ENCODE results near the gene IER5L.
"Not testable (repeated sequence)": the region's sequence is repeated elsewhere in the genome, so short reads cannot be mapped to it uniquely, and the experiment has no call there.

Gene IER5L

DNA sequence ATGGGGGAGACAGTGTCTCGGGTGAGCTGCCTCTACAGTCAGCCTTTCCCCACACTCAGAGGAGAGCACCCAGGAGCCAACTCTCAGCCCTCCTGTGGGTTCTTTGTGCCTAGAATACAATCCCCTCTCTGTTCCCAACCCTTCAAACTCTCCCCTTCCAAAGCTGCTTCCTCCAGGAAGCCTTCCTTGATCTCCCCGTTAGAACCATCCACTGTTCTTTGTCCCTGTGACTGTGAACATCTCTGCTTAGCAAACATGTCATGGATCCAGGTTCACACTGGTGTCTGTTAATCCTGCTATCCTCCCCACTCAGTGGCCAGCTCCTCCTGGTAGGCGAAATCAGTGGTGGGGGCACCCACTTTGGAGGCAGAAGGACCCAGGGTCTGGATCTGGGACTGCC lies 16.2 kb upstream of the IER5L start (continued):
- TF ChIP-seq, protein P1, sequence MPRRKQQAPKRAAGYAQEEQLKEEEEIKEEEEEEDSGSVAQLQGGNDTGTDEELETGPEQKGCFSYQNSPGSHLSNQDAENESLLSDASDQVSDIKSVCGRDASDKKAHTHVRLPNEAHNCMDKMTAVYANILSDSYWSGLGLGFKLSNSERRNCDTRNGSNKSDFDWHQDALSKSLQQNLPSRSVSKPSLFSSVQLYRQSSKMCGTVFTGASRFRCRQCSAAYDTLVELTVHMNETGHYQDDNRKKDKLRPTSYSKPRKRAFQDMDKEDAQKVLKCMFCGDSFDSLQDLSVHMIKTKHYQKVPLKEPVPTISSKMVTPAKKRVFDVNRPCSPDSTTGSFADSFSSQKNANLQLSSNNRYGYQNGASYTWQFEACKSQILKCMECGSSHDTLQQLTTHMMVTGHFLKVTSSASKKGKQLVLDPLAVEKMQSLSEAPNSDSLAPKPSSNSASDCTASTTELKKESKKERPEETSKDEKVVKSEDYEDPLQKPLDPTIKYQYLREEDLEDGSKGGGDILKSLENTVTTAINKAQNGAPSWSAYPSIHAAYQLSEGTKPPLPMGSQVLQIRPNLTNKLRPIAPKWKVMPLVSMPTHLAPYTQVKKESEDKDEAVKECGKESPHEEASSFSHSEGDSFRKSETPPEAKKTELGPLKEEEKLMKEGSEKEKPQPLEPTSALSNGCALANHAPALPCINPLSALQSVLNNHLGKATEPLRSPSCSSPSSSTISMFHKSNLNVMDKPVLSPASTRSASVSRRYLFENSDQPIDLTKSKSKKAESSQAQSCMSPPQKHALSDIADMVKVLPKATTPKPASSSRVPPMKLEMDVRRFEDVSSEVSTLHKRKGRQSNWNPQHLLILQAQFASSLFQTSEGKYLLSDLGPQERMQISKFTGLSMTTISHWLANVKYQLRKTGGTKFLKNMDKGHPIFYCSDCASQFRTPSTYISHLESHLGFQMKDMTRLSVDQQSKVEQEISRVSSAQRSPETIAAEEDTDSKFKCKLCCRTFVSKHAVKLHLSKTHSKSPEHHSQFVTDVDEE (CRISPR knock-in tag; IDR thresholded peaks at IDR 0.05) = no peak
- TF ChIP-seq, protein P2, sequence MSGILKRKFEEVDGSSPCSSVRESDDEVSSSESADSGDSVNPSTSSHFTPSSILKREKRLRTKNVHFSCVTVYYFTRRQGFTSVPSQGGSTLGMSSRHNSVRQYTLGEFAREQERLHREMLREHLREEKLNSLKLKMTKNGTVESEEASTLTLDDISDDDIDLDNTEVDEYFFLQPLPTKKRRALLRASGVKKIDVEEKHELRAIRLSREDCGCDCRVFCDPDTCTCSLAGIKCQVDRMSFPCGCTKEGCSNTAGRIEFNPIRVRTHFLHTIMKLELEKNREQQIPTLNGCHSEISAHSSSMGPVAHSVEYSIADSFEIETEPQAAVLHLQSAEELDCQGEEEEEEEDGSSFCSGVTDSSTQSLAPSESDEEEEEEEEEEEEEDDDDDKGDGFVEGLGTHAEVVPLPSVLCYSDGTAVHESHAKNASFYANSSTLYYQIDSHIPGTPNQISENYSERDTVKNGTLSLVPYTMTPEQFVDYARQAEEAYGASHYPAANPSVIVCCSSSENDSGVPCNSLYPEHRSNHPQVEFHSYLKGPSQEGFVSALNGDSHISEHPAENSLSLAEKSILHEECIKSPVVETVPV (CRISPR knock-in tag; IDR thresholded peaks at IDR 0.05) = no peak
- no peak for TF ChIP-seq TCF4 (CRISPR knock-in tag; IDR thresholded peaks at IDR 0.05; ENCODE audit: borderline replicate concordance)
- TF ChIP-seq ZNF565 (CRISPR knock-in tag; conservative IDR thresholded peaks at IDR 0.05; ENCODE audit: low read depth) = no peak
- TF ChIP-seq ARNTL (CRISPR knock-in tag; IDR thresholded peaks at IDR 0.05; ENCODE audit: borderline replicate concordance, low read depth) = no peak

GRCh38 chr9:129193655-129194054 lies 15.6 kb upstream of the IER5L start:
- TF ChIP-seq PPARA (CRISPR knock-in tag; IDR thresholded peaks at IDR 0.05; ENCODE audit: borderline replicate concordance) (no peak), ZFP3 (CRISPR knock-in tag; IDR thresholded peaks at IDR 0.05) (no peak), RARB (CRISPR knock-in tag; IDR thresholded peaks at IDR 0.05) (no peak), TCF4 (CRISPR knock-in tag; IDR thresholded peaks at IDR 0.05; ENCODE audit: borderline replicate concordance) (no peak), CREB5 (CRISPR knock-in tag; IDR thresholded peaks at IDR 0.05; ENCODE audit: low read depth) (no peak), BACH2 (CRISPR knock-in tag; IDR thresholded peaks at IDR 0.05; ENCODE audit: borderline replicate concordance) (no peak), OSR1 (CRISPR knock-in tag; IDR thresholded peaks at IDR 0.05) (no peak), ZFP30 (CRISPR knock-in tag; IDR thresholded peaks at IDR 0.05) (no peak), SNAI2 (CRISPR knock-in tag; IDR thresholded peaks at IDR 0.05) (no peak), ESRRG (CRISPR knock-in tag; IDR thresholded peaks at IDR 0.05) (no peak), ARNTL (CRISPR knock-in tag; IDR thresholded peaks at IDR 0.05; ENCODE audit: borderline replicate concordance, low read depth) (no peak)
- TF ChIP-seq, protein P3, sequence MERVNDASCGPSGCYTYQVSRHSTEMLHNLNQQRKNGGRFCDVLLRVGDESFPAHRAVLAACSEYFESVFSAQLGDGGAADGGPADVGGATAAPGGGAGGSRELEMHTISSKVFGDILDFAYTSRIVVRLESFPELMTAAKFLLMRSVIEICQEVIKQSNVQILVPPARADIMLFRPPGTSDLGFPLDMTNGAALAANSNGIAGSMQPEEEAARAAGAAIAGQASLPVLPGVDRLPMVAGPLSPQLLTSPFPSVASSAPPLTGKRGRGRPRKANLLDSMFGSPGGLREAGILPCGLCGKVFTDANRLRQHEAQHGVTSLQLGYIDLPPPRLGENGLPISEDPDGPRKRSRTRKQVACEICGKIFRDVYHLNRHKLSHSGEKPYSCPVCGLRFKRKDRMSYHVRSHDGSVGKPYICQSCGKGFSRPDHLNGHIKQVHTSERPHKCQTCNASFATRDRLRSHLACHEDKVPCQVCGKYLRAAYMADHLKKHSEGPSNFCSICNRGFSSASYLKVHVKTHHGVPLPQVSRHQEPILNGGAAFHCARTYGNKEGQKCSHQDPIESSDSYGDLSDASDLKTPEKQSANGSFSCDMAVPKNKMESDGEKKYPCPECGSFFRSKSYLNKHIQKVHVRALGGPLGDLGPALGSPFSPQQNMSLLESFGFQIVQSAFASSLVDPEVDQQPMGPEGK (CRISPR knock-in tag; IDR thresholded peaks at IDR 0.05; ENCODE audit: borderline replicate concordance) = no peak
- TF ChIP-seq, protein P2 (CRISPR knock-in tag; IDR thresholded peaks at IDR 0.05) = no peak
- no peak for ATAC-seq

DNA sequence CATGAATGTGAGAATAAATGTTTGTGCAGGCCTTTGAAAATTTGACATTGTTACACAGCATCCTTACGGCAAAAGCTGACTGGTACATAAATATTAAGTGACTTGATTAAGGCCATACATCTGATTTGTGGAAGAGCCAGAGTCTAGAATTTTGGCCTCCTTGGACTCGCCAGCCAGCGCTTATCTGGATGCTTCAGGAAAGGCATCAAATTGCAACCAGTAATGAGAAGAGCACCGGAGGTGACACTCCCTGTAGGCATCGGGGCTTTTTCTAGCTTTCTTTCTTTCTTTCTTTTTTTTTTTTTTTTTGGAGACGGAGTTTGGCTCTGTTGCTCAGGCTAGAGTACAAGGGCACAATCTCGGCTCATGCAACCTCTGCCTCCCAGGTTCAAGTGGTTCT lies 13.2 kb upstream of the IER5L start:
- ATAC-seq = no peak
- TF ChIP-seq, protein P2 (CRISPR knock-in tag; IDR thresholded peaks at IDR 0.05) = no peak
- no peak for TF ChIP-seq CREB5 (CRISPR knock-in tag; IDR thresholded peaks at IDR 0.05; ENCODE audit: low read depth)
- TF ChIP-seq, protein P3 (CRISPR knock-in tag; IDR thresholded peaks at IDR 0.05; ENCODE audit: borderline replicate concordance) = no peak

DNA sequence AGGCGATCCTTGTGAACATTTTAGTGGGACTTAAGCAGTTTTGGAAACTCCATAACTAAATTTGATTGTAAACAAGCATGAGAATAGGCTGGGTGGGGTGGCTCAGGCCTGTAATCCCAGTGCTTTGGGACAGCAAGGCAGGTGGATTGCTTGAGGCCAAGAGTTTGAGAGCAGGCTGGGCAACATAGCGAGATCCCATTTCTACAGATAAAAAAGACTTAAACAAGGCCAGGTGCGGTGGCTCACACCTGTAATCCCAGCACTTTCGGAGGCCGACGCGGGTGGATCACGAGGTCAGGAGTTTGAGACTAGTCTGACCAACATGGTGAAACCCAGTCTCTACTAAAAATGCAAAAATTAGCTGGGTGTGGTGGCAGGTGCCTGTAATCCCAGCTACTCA lies 11.9 kb upstream of the IER5L start:
- not testable (repeated sequence) for ATAC-seq
